GM12878 (cell line): ENCODE measurements around the gene MAPKAP1. TPM values are rescaled to one million over a fixed set of nuclear protein-coding genes. Genes with fewer than 3 reads are reported as not detected.

Source experiments
- ATAC-seq: fragments of 200-7000 bp; cut with Tn5 transposase; 3 replicates; pipeline ENCODE4 v1.9.1; 2020; ENCODE audit warnings: mild to moderate bottlenecking, moderate library complexity
- BruUV-seq: library from RNA; stranded (reverse); fragments of 400-500 nt; replicated peaks from 2 replicates; lab custom pipeline; 2021; lab: Mats Ljungman, UMichigan
- CTCF ChIA-PET: fragments of 300-600 bp; sonication (Branson Sonifier 250); formaldehyde crosslinking; extraction: SDS; loops from one replicate; lab custom pipeline; 2021; ENCODE audit warnings: inconsistent platforms; lab: Yijun Ruan, JAX
- POLR2A ChIA-PET: fragments of 350-600 bp; formaldehyde crosslinking; extraction: SDS; loops from one replicate; lab custom pipeline; 2021; ENCODE audit warnings: inconsistent platforms; lab: Charles Lee
- RAD21 ChIA-PET: fragments of 300-600 bp; sonication (Branson Sonifier 250); formaldehyde crosslinking; loops from one replicate; lab custom pipeline; 2023; ENCODE audit warnings: antibody characterized with exemption; ENCODE audit not compliant: unreplicated experiment; lab: Charles Lee
- SMC1A ChIA-PET: fragments of 300-600 bp; sonication (Branson Sonifier 250); formaldehyde crosslinking; loops from one replicate; lab custom pipeline; 2023; ENCODE audit not compliant: unreplicated experiment, uncharacterized antibody; lab: Charles Lee
- DNase-seq: peaks from one replicate; pipeline ENCODE4 v3.0.0-alpha.2; 2011; ENCODE audit warnings: low read depth, low spot score
- FAIRE-seq: peaks from 3 replicates; lab custom pipeline; 2011; peaks lifted over from hg19 to GRCh38; lab: Jason Lieb, UNC
- H2AFZ ChIP-seq: 2 replicates; pipeline ENCODE4 v1.6.0; 2011; ENCODE audit warnings: low read depth, low read length, control low read depth; ENCODE audit not compliant: control insufficient read depth
- H3K27ac ChIP-seq: 2 replicates; pipeline ENCODE4 v1.5.1; 2011; ENCODE audit warnings: control low read depth; ENCODE audit not compliant: control insufficient read depth, insufficient read depth
- H3K27me3 ChIP-seq, 2 experiments: replicated peaks in 1 of 2; 2 replicates each; pipeline versions ENCODE4 v1.6.0 to v1.6.1; 2011; ENCODE audit warnings: low read length in 1 of 2; ENCODE audit not compliant: control insufficient read depth in 2 of 2, insufficient read depth in 2 of 2
- H3K36me3 ChIP-seq, 2 experiments: 2 replicates each; pipeline ENCODE4 v1.5.1; 2011; ENCODE audit warnings: low read length in 1 of 2; ENCODE audit not compliant: control insufficient read depth in 2 of 2, insufficient read depth in 2 of 2
- H3K4me1 ChIP-seq: 2 replicates; pipeline ENCODE4 v1.6.1; 2011; ENCODE audit warnings: mild to moderate bottlenecking, low read length, moderate library complexity, mixed read lengths; ENCODE audit not compliant: control insufficient read depth, insufficient read depth
- H3K4me2 ChIP-seq: 2 replicates; pipeline ENCODE4 v1.6.0; 2011; ENCODE audit warnings: control low read depth; ENCODE audit not compliant: control insufficient read depth, insufficient read depth
- H3K4me3 ChIP-seq: fragments of 200-600 bp; sonication (generic); 2 replicates; pipeline ENCODE4 v1.5.1; 2016
- H3K79me2 ChIP-seq: 2 replicates; pipeline ENCODE4 v1.6.0; 2011; ENCODE audit warnings: low read length; ENCODE audit not compliant: control insufficient read depth, insufficient read depth
- H3K9ac ChIP-seq: 2 replicates; pipeline ENCODE4 v1.8.0; 2011; ENCODE audit warnings: low read length, control low read depth, mixed read lengths; ENCODE audit not compliant: control insufficient read depth, insufficient read depth
- H3K9me3 ChIP-seq: replicated peaks from 3 replicates; pipeline ENCODE4 v1.5.1; 2011; ENCODE audit warnings: mild to moderate bottlenecking, low read length; ENCODE audit not compliant: control insufficient read depth, insufficient read depth
- H4K20me1 ChIP-seq: 2 replicates; pipeline ENCODE4 v1.6.0; 2011; ENCODE audit not compliant: control insufficient read depth, insufficient read depth
- BMI1 ChIP-seq: fragments of 450-650 bp; IDR thresholded peaks from 2 replicates; pipeline ENCODE4 v1.6.1; 2016; ENCODE audit warnings: mild to moderate bottlenecking, moderate library complexity, borderline replicate concordance
- CHD2 ChIP-seq: IDR thresholded peaks from 2 replicates; pipeline ENCODE4 v1.6.1; 2011; ENCODE audit warnings: low read depth, low read length, improper control_type of control experiment, borderline replicate concordance
- FOXK2 ChIP-seq: fragments of 450-650 bp; IDR thresholded peaks from 2 replicates; pipeline ENCODE4 v1.6.1; 2017; ENCODE audit warnings: mild to moderate bottlenecking, moderate library complexity
- IRF4 ChIP-seq: IDR thresholded peaks from 2 replicates; pipeline ENCODE4 v1.6.1; 2011; ENCODE audit warnings: low read depth, low read length
- KDM1A ChIP-seq: fragments of 200-600 bp; sonication (generic); IDR thresholded peaks from 2 replicates; pipeline ENCODE4 v1.6.1; 2016; ENCODE audit warnings: borderline replicate concordance
- MXI1 ChIP-seq: fragments of 150-350 bp; IDR thresholded peaks from 2 replicates; pipeline ENCODE4 v1.6.1; 2011; ENCODE audit warnings: low read depth, mild to moderate bottlenecking, inconsistent platforms, low read length, improper control_type of control experiment
- NR2C1 ChIP-seq: fragments of 450-650 bp; IDR thresholded peaks from 2 replicates; pipeline ENCODE4 v1.6.1; 2017; ENCODE audit warnings: antibody characterized with exemption, mild to moderate bottlenecking, moderate library complexity
- POLR2AphosphoS5 ChIP-seq: IDR thresholded peaks from 2 replicates; pipeline ENCODE4 v1.6.1; 2011; ENCODE audit warnings: mild to moderate bottlenecking, low read length, inconsistent platforms
- SMC3 ChIP-seq: IDR thresholded peaks from 2 replicates; pipeline ENCODE4 v1.6.1; 2011; ENCODE audit warnings: low read length, improper control_type of control experiment, borderline replicate concordance
- SUPT20H ChIP-seq: IDR thresholded peaks from 2 replicates; pipeline ENCODE4 v1.6.1; 2011; ENCODE audit warnings: low read depth, mild to moderate bottlenecking, low read length, moderate library complexity, borderline replicate concordance; ENCODE audit not compliant: control insufficient read depth
- SUZ12 ChIP-seq: fragments of 200-600 bp; sonication (generic); IDR thresholded peaks from one replicate; pipeline ENCODE4 v1.6.1; 2018; ENCODE audit warnings: antibody characterized with exemption, mild to moderate bottlenecking; ENCODE audit not compliant: unreplicated experiment
- ZNF207 ChIP-seq: fragments of 450-650 bp; IDR thresholded peaks from 2 replicates; pipeline ENCODE4 v1.6.1; 2014; ENCODE audit warnings: antibody characterized with exemption, mild to moderate bottlenecking, borderline replicate concordance
- ZNF622 ChIP-seq: fragments of 450-650 bp; IDR thresholded peaks from 2 replicates; pipeline ENCODE4 v1.6.1; 2017; ENCODE audit warnings: mild to moderate bottlenecking, inconsistent platforms
- WGBS: methylation state at CpG from one replicate; pipeline ENCODE4 v1.1.6; 2016; ENCODE audit warnings: low lambda C conversion rate; ENCODE audit not compliant: insufficient replicate concordance, insufficient coverage; ENCODE audit errors: missing lambda C conversion rate; 5-methylcytosine and 5-hydroxymethylcytosine counted together
- in situ Hi-C: fragments of 300-500 bp; cut with MboI; formaldehyde crosslinking; loops from 9 replicates; pipeline ENCODE4 v1.14.3; 2018; ENCODE audit warnings: mixed read lengths
- intact Hi-C: fragments of 100-400 bp; cut with micrococcal nuclease; formaldehyde crosslinking; loops from one replicate; pipeline ENCODE4 v1.14.2; 2022; ENCODE audit not compliant: unreplicated experiment
- polyA plus RNA-seq, 11 experiments: library from polyadenylated mRNA; depleted of rRNA in 4 of 11; unstranded in 6 of 11; stranded (reverse) in 5 of 11; fragments of >200 nt; fragmentation: Nextera tagmentation in 4 of 11; fragmentation: Illumina TruSeq in 1 of 11; extraction: Ambion mirVana in 4 of 11; extraction: Trizol in 1 of 11; gene quantifications; 1 replicate in 1 of 11; 2 replicates in 10 of 11; pipeline versions ENCODE4 v1.2.1 to v1.2.3, GENCODE V29; 2011 to 2016; ENCODE audit warnings: inconsistent platforms in 2 of 11, missing spikeins in 2 of 11, low read depth in 1 of 11
- total RNA-seq, 4 experiments: library from RNA; depleted of rRNA in 3 of 4; stranded (reverse); fragments of >200 nt in 3 of 4; fragmentation: Illumina TruSeq in 1 of 4; extraction: Trizol in 1 of 4; gene quantifications; 2 replicates each; pipeline versions ENCODE4 v1.2.1 to v1.2.3, GENCODE V29; 2013 to 2021
- TF ChIP-seq, protein P1 (sequence below): fragments of 450-650 bp; IDR thresholded peaks from 2 replicates; pipeline ENCODE4 v1.6.1; 2017; ENCODE audit warnings: mild to moderate bottlenecking, low read depth, inconsistent platforms; ENCODE audit not compliant: poor library complexity, severe bottlenecking
- TF ChIP-seq, protein P2 (sequence below): fragments of 450-650 bp; IDR thresholded peaks from 2 replicates; pipeline ENCODE4 v1.6.1; 2017; ENCODE audit warnings: low read depth, mild to moderate bottlenecking, moderate library complexity

Gene MAPKAP1
- total and polyA plus RNA-seq, 10 of the 15 experiments (the other 5 are each of a cell fraction or from before 2014, with no cell fraction given), result 5.1 to 188 (median 105) TPM

DNA sequence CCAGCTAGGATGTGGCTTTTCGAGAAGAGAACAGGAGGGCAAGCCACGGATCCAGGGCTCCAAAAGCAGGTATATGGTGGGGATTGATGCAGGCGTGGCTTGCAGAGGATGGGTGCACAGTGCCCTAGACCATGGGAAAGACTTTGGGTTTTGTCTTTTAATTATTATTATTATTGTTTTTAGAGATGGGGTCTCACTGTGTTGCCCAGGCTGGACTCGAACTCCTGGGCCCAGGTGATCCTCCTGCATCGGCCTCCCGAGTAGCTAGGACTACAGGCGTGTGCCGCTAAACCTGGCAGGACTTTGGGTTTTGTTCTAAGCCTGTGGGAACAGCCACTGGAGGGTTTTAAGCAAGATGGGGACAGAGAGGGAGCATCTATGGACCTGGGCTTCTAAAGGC lies 293.4 kb downstream of the MAPKAP1 start:
- Histone ChIP-seq H3K4me2 (no peak overlapping the region), H4K20me1 (no peaks in the 10 kb centered on the region; the same call in 1 of the 2 replicates), H3K9me3 (no peaks in the 10 kb centered on the region; the same call in 2 of the 3 replicates), H3K9ac (no peak overlapping the region), H2AFZ (no peak overlapping the region), H3K4me3 (no peak overlapping the region), H3K27me3 (no peaks in the 10 kb centered on the region), H3K4me1 (peaks cover 6% of the 10 kb centered on the region), H3K27ac (no peak overlapping the region), H3K36me3 (no peaks in the 10 kb centered on the region), H3K79me2 (no peaks in the 10 kb centered on the region)
- POLR2A ChIA-PET, result no interaction called here
- no peak for ATAC-seq
- no TSS peak for BruUV-seq
- RAD21 ChIA-PET, result no interaction called here
- WGBS, result 60% methylated on average over 8 of the region's 8 CpGs
- CTCF ChIA-PET, result no interaction called here
- DNase-seq, result no peak
- TF ChIP-seq SUPT20H (no peak), SUZ12 (no peak), BMI1 (no peak), ZNF207 (no peak), IRF4 (no peak), ZNF622 (no peak), POLR2AphosphoS5 (no peak), NR2C1 (no peak), CHD2 (no peak), SMC3 (no peak), MXI1 (no peak), KDM1A (no peak), FOXK2 (no peak)
- TF ChIP-seq, protein P1, sequence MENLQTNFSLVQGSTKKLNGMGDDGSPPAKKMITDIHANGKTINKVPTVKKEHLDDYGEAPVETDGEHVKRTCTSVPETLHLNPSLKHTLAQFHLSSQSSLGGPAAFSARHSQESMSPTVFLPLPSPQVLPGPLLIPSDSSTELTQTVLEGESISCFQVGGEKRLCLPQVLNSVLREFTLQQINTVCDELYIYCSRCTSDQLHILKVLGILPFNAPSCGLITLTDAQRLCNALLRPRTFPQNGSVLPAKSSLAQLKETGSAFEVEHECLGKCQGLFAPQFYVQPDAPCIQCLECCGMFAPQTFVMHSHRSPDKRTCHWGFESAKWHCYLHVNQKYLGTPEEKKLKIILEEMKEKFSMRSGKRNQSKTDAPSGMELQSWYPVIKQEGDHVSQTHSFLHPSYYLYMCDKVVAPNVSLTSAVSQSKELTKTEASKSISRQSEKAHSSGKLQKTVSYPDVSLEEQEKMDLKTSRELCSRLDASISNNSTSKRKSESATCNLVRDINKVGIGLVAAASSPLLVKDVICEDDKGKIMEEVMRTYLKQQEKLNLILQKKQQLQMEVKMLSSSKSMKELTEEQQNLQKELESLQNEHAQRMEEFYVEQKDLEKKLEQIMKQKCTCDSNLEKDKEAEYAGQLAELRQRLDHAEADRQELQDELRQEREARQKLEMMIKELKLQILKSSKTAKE, result no peak
- TF ChIP-seq, protein P2, sequence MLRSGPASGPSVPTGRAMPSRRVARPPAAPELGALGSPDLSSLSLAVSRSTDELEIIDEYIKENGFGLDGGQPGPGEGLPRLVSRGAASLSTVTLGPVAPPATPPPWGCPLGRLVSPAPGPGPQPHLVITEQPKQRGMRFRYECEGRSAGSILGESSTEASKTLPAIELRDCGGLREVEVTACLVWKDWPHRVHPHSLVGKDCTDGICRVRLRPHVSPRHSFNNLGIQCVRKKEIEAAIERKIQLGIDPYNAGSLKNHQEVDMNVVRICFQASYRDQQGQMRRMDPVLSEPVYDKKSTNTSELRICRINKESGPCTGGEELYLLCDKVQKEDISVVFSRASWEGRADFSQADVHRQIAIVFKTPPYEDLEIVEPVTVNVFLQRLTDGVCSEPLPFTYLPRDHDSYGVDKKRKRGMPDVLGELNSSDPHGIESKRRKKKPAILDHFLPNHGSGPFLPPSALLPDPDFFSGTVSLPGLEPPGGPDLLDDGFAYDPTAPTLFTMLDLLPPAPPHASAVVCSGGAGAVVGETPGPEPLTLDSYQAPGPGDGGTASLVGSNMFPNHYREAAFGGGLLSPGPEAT, result no peak
- no peak for FAIRE-seq
- intact Hi-C loops, result no loop called here
- in situ Hi-C loops, result no loop called here
- SMC1A ChIA-PET, result interaction anchor here (1.0 to 1.9 kb wide), 2 partner anchors 13 to 1078 kb away, joined by 3 to 4 read pairs; no protein-coding TSS in a partner anchor
